ENCODE data around the gene GORASP2.

DNA sequence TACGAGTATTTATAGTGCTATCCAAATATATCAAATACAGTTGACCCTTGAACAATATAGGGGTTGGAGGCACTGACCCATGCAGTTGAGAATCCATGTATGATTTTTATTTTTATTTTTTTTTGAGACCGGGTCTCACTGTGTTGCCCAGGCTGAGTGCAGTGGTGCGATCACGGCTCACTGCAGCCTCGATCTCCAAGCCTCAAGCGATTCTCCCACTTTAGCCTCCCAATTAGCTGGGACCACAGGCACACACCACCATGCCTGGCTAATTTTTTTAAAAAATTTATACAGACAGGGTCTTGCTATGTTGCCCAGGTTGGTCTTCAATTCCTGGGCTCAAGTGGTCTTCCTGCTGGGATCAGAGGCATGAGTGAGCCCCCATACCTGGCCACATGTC, 70.6 kb downstream of the GORASP2 start:
- TF ChIP-seq, protein P1, sequence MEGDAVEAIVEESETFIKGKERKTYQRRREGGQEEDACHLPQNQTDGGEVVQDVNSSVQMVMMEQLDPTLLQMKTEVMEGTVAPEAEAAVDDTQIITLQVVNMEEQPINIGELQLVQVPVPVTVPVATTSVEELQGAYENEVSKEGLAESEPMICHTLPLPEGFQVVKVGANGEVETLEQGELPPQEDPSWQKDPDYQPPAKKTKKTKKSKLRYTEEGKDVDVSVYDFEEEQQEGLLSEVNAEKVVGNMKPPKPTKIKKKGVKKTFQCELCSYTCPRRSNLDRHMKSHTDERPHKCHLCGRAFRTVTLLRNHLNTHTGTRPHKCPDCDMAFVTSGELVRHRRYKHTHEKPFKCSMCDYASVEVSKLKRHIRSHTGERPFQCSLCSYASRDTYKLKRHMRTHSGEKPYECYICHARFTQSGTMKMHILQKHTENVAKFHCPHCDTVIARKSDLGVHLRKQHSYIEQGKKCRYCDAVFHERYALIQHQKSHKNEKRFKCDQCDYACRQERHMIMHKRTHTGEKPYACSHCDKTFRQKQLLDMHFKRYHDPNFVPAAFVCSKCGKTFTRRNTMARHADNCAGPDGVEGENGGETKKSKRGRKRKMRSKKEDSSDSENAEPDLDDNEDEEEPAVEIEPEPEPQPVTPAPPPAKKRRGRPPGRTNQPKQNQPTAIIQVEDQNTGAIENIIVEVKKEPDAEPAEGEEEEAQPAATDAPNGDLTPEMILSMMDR (IDR thresholded peaks at IDR 0.05): no peak
- TF ChIP-seq POLR2A (IDR thresholded peaks at IDR 0.05): no peak

Measured in testis (tissue), 2 donors.